NCI-H446 (cell line): ENCODE measurements around the gene SLC4A1AP.

Experiments used
- DNase-seq, 2 experiments: peaks; one replicate each; lab custom pipeline; 2025; lab: John Stamatoyannopoulos, UW

Gene SLC4A1AP

GRCh38 chr2:27703638-27704341 is 40.1 kb downstream of the SLC4A1AP start:
- DNase-seq = peak; percentile 63 to 83

- DNase-seq = no peak
Measured at GRCh38 chr2:27704342-27704876, 40.7 kb downstream of the SLC4A1AP start.

- peak; percentile 32 to 82 for DNase-seq
Measured at GRCh38 chr2:27705851-27706622, 42.3 kb downstream of the SLC4A1AP start.

- no peak for DNase-seq
Measured at GRCh38 chr2:27707462-27708256, 44.0 kb downstream of the SLC4A1AP start.

- no peak for DNase-seq
Measured at GRCh38 chr2:27708257-27708654, 44.6 kb downstream of the SLC4A1AP start.

GRCh38 chr2:27708666-27709065 is 45.0 kb downstream of the SLC4A1AP start:
- DNase-seq = no peak

- DNase-seq = no peak
Measured at GRCh38 chr2:27709326-27709725, 45.6 kb downstream of the SLC4A1AP start.

GRCh38 chr2:27709960-27710575 is 46.4 kb downstream of the SLC4A1AP start:
- DNase-seq = no peak

- DNase-seq = no peak
Measured at GRCh38 chr2:27710640-27711430, 47.1 kb downstream of the SLC4A1AP start.

GRCh38 chr2:27711804-27712203 is 48.1 kb downstream of the SLC4A1AP start:
- no peak for DNase-seq

- DNase-seq = no peak
Measured at GRCh38 chr2:27712522-27712921, 48.8 kb downstream of the SLC4A1AP start.

GRCh38 chr2:27713201-27713600 is 49.5 kb downstream of the SLC4A1AP start:
- no peak for DNase-seq

- DNase-seq = no peak
Measured at GRCh38 chr2:27714053-27714452, 50.4 kb downstream of the SLC4A1AP start.

- DNase-seq = no peak
Measured at GRCh38 chr2:27714851-27715291, 51.2 kb downstream of the SLC4A1AP start.

GRCh38 chr2:27715318-27716210 is 51.9 kb downstream of the SLC4A1AP start:
- peak in 1 of 2 experiments; percentile 36 for DNase-seq

- no peak for DNase-seq
Measured at GRCh38 chr2:27716301-27717069, 52.8 kb downstream of the SLC4A1AP start.

- DNase-seq = no peak
Measured at GRCh38 chr2:27717070-27717795, 53.5 kb downstream of the SLC4A1AP start.

- DNase-seq = peak in 1 of 2 experiments; percentile 33
Measured at GRCh38 chr2:27720004-27720551, 56.4 kb downstream of the SLC4A1AP start.
